Activated T-helper 17 cell treated with anti-CD3 and anti-CD28 coated beads, Interleukin-2, amount 50 U/mL, for 72 hours (primary cell): Measurements from ENCODE around the gene ZDHHC24. TPM values are rescaled to one million over a fixed set of nuclear protein-coding genes. Genes with fewer than 3 reads are reported as not detected.
"Not testable (repeated sequence)": the region's sequence is repeated elsewhere in the genome, so short reads cannot be mapped to it uniquely, and the experiment has no call there.

Source experiments
- ATAC-seq: fragments of 150-1000 bp; cut with Tn5 transposase; replicated peaks from 2 replicates; pipeline ENCODE4 v1.10.0; 2021; ENCODE audit warnings: mild to moderate bottlenecking, moderate library complexity
- H3K27ac Mint-ChIP-seq: one replicate; pipeline ENCODE4 v1.8.0; 2022; ENCODE audit warnings: mixed read lengths
- H3K27me3 Mint-ChIP-seq: one replicate; pipeline ENCODE4 v1.8.0; 2022; ENCODE audit warnings: mixed read lengths
- H3K36me3 Mint-ChIP-seq: one replicate; pipeline ENCODE4 v1.8.0; 2022; ENCODE audit warnings: low read depth, mild to moderate bottlenecking, mixed read lengths
- H3K4me1 Mint-ChIP-seq: one replicate; pipeline ENCODE4 v1.8.0; 2022; ENCODE audit warnings: mixed read lengths
- H3K4me3 Mint-ChIP-seq: one replicate; pipeline ENCODE4 v1.8.0; 2022; ENCODE audit warnings: mild to moderate bottlenecking, mixed read lengths
- H3K9me3 Mint-ChIP-seq: one replicate; pipeline ENCODE4 v1.8.0; 2022; ENCODE audit warnings: mixed read lengths
- total RNA-seq, 2 donors: library from RNA; stranded (reverse); gene quantifications; one replicate each; pipeline ENCODE4 v1.2.3, GENCODE V29; 2022

ZDHHC24 gene
- 10 to 100 TPM in 1 of 2 donors, 1 to 10 TPM in 1; 8.7 to 12.6 TPM for total RNA-seq

- Mint-ChIP-seq H3K4me1 (peaks cover 31% of the 10 kb centered on the region), H3K27ac (peak within 1 kb of the TSS; percentile 92), H3K27me3 (no peaks in the 10 kb centered on the region), H3K36me3 (peaks cover 28% of the 10 kb centered on the region), H3K4me3 (peak within 1 kb of the TSS; percentile 95), H3K9me3 (no peaks in the 10 kb centered on the region)
- ATAC-seq = peak; percentile 96
Observed at GRCh38 chr11:66545701-66546367, at the start of gene ZDHHC24. TSS of gene ZDHHC24 (minus strand) at chr11:66546048. CDS start at chr11:66546003, 45 bp downstream.

- H3K36me3 Mint-ChIP-seq = peaks cover 11% of the 10 kb centered on the region
- no peaks in the 10 kb centered on the region for H3K9me3 Mint-ChIP-seq
- no peak for ATAC-seq
- no peaks in the 10 kb centered on the region for H3K27me3 Mint-ChIP-seq
- H3K4me3 Mint-ChIP-seq = no peak overlapping the region
- H3K4me1 Mint-ChIP-seq = peaks cover 14% of the 10 kb centered on the region
- H3K27ac Mint-ChIP-seq = peak overlapping the region; percentile 60
Observed at GRCh38 chr11:66595245-66595904, 49.5 kb upstream of the ZDHHC24 start.

GRCh38 chr11:66593650-66594049 is 47.8 kb upstream of the ZDHHC24 start:
- no peak for ATAC-seq
- Mint-ChIP-seq H3K9me3 (no peaks in the 10 kb centered on the region), H3K4me1 (peaks cover 14% of the 10 kb centered on the region), H3K4me3 (peak overlapping the region; percentile 100), H3K27me3 (no peaks in the 10 kb centered on the region), H3K27ac (peak overlapping the region; percentile 99), H3K36me3 (peaks cover 8% of the 10 kb centered on the region)

- Mint-ChIP-seq H3K36me3 (peaks cover 8% of the 10 kb centered on the region), H3K9me3 (no peaks in the 10 kb centered on the region), H3K4me3 (peak overlapping the region; percentile 100), H3K4me1 (peaks cover 14% of the 10 kb centered on the region), H3K27ac (peak overlapping the region; percentile 99), H3K27me3 (no peaks in the 10 kb centered on the region)
- no peak for ATAC-seq
Observed at GRCh38 chr11:66593303-66593635, 47.4 kb upstream of the ZDHHC24 start.

GRCh38 chr11:66592457-66593302 is 46.8 kb upstream of the ZDHHC24 start, which contains the start of the genes CCDC87 and CCS:
TSS of gene CCDC87 (minus strand) at chr11:66593063. CDS start at chr11:66593015, 48 bp downstream.
TSS of gene CCS (plus strand) at chr11:66593185. CDS start at chr11:66593262, 77 bp downstream.
- H3K4me3 Mint-ChIP-seq = peak within 1 kb of the TSS; percentile 100

GRCh38 chr11:66591175-66591574 is 45.3 kb upstream of the ZDHHC24 start:
- H3K9me3 Mint-ChIP-seq = no peaks in the 10 kb centered on the region
- H3K36me3 Mint-ChIP-seq = peaks cover 8% of the 10 kb centered on the region
- no peaks in the 10 kb centered on the region for H3K27me3 Mint-ChIP-seq
- H3K27ac Mint-ChIP-seq = no peak overlapping the region
- peaks cover 14% of the 10 kb centered on the region for H3K4me1 Mint-ChIP-seq
- ATAC-seq = no peak
- H3K4me3 Mint-ChIP-seq = peak overlapping the region; percentile 100

More at GRCh38 chr11:66592457-66593302, 46.8 kb upstream of the ZDHHC24 start, which contains the start of the genes CCDC87 and CCS:
- peak within 1 kb of the TSS; percentile 99 for H3K27ac Mint-ChIP-seq
- peaks cover 8% of the 10 kb centered on the region for H3K36me3 Mint-ChIP-seq
- peaks cover 14% of the 10 kb centered on the region for H3K4me1 Mint-ChIP-seq
- H3K27me3 Mint-ChIP-seq = no peaks in the 10 kb centered on the region
- no peaks in the 10 kb centered on the region for H3K9me3 Mint-ChIP-seq
- ATAC-seq = peak; percentile 99

- Mint-ChIP-seq H3K9me3 (no peaks in the 10 kb centered on the region), H3K27me3 (no peaks in the 10 kb centered on the region), H3K36me3 (peaks cover 8% of the 10 kb centered on the region), H3K4me1 (peaks cover 9% of the 10 kb centered on the region), H3K27ac (no peak overlapping the region), H3K4me3 (no peak overlapping the region)
- ATAC-seq = no peak
Observed at GRCh38 chr11:66589996-66590675, 44.3 kb upstream of the ZDHHC24 start.

GRCh38 chr11:66589315-66589714 is 43.5 kb upstream of the ZDHHC24 start:
- not testable (repeated sequence) for H3K4me1 Mint-ChIP-seq

GRCh38 chr11:66586136-66586535 is 40.3 kb upstream of the ZDHHC24 start:
- Mint-ChIP-seq H3K4me3 (no peak overlapping the region), H3K27ac (no peak overlapping the region), H3K4me1 (peaks cover 1% of the 10 kb centered on the region), H3K36me3 (no peaks in the 10 kb centered on the region), H3K9me3 (peaks cover 3% of the 10 kb centered on the region), H3K27me3 (no peaks in the 10 kb centered on the region)
- no peak for ATAC-seq

More at GRCh38 chr11:66589315-66589714, 43.5 kb upstream of the ZDHHC24 start:
- not testable (repeated sequence) for H3K27me3 Mint-ChIP-seq, H3K4me3 Mint-ChIP-seq, ATAC-seq, H3K36me3 Mint-ChIP-seq, H3K9me3 Mint-ChIP-seq, H3K27ac Mint-ChIP-seq

- H3K9me3 Mint-ChIP-seq, H3K27me3 Mint-ChIP-seq, H3K36me3 Mint-ChIP-seq, H3K4me3 Mint-ChIP-seq, H3K27ac Mint-ChIP-seq, H3K4me1 Mint-ChIP-seq, ATAC-seq: not testable (repeated sequence)
Observed at GRCh38 chr11:66585447-66585846, 39.6 kb upstream of the ZDHHC24 start.

- H3K4me1 Mint-ChIP-seq = peaks cover 21% of the 10 kb centered on the region
- H3K36me3 Mint-ChIP-seq, H3K9me3 Mint-ChIP-seq, H3K4me3 Mint-ChIP-seq, H3K27me3 Mint-ChIP-seq, ATAC-seq, H3K27ac Mint-ChIP-seq: not testable (repeated sequence)
Observed at GRCh38 chr11:66582565-66583147, 36.8 kb upstream of the ZDHHC24 start.

GRCh38 chr11:66581261-66581660 is 35.4 kb upstream of the ZDHHC24 start:
- H3K27ac Mint-ChIP-seq = peak overlapping the region; percentile 73
- no peaks in the 10 kb centered on the region for H3K36me3 Mint-ChIP-seq
- no peak for ATAC-seq
- peaks cover 21% of the 10 kb centered on the region for H3K4me1 Mint-ChIP-seq
- no peaks in the 10 kb centered on the region for H3K27me3 Mint-ChIP-seq
- H3K4me3 Mint-ChIP-seq = peak overlapping the region; percentile 32
- peaks cover 3% of the 10 kb centered on the region for H3K9me3 Mint-ChIP-seq

- Mint-ChIP-seq H3K9me3 (peaks cover 3% of the 10 kb centered on the region), H3K36me3 (no peaks in the 10 kb centered on the region), H3K27ac (peak overlapping the region; percentile 73), H3K4me3 (peak overlapping the region; percentile 32), H3K4me1 (peaks cover 21% of the 10 kb centered on the region), H3K27me3 (no peaks in the 10 kb centered on the region)
- peak; percentile 68 for ATAC-seq
Observed at GRCh38 chr11:66580803-66581202, 35.0 kb upstream of the ZDHHC24 start.
